COR-L47 (cell line): ENCODE measurements around the gene TMUB2.

Source experiments
- DNase-seq: peaks from one replicate; lab custom pipeline; 2025; lab: John Stamatoyannopoulos, UW

Gene TMUB2

DNA sequence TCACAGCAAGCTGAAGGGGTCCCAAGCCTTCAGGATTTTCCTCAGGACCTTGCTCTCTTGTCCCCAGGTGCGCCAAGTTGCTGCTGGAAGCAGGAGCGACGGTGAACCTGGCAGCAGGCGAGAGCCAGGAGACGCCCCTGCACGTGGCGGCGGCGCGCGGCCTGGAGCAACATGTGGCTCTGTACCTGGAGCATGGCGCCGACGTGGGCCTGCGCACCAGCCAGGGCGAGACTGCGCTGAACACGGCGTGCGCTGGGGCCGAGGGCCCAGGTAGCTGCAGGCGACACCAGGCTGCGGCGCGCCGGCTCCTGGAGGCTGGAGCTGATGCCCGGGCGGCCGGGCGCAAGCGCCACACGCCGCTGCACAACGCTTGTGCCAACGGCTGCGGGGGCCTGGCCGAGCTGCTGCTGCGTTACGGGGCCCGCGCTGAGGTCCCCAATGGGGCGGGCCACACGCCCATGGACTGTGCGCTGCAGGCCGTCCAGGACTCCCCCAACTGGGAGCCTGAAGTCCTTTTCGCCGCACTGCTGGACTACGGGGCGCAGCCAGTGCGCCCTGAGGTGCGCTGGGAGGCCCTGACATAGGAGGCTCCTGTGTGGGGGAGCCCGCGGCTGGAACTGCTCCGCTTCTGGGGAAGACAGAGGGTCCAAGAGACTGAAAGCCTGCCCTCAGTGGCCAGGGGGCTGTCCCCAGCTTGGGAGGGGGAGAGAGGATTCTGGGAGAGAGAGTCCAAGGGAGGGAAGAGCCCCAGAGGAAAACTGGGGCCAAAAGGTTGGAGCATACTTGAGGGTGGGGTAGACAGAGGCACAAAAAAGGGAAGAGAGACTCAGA is 9.9 kb upstream of the TMUB2 start:
- DNase-seq: no peak

DNA sequence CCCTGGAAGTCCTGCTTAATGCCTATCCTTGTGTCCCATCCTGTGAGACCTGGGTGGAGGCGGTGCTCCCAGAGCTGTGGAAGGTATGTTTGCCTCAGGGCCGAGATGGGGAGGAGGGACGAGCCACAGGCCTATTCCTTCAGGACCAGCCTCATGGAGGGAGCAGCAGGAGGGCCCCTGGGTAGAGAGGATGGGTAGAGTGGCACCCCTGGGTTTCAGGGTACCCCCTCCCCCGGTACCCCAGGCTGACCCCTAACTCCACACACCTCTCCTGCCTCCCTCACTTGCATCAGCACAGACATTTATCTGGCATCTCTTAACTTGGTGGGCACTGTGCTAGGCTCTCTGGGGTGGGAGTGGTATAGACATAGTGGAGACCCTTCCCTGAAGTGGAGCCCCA is 9.1 kb upstream of the TMUB2 start:
- DNase-seq: no peak

DNA sequence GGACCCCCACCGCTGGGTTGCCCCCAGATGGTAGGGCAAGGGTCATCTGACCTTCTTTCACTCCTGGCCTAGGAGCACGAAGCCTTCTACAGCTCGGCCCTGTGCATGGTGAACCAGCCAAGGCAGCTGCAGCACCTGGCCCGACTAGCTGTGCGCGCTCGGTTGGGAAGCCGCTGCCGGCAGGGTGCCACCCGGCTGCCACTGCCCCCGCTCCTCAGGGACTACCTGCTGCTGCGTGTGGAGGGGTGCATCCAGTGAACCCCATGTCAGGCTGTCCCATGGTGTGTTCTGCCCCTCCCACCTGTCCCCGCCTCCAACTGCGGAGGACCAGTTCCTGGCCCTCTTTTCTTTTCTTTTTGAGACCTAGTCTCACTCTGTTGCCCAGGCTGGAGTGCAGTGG is 8.6 kb upstream of the TMUB2 start:
- no peak for DNase-seq

DNA sequence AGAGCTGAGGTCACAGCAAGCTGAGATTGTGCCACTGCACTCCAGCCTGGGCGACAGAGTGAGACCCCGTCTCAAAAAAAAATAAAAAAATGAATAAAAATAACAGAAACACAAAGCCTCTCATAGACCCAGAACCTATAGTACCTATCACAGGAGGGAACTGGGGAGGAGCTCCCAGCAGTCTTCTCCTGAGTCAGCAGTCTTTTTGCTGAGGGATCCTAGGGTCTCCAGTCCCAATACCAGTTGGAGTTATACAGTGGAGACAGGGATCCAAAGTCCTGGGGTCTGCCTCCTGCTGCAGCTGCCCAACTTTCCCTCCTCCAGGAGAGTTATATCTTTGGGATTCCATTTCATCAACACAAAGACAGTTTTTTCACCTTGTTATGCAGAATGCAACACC is 3.7 kb upstream of the TMUB2 start:
- no peak for DNase-seq

DNA sequence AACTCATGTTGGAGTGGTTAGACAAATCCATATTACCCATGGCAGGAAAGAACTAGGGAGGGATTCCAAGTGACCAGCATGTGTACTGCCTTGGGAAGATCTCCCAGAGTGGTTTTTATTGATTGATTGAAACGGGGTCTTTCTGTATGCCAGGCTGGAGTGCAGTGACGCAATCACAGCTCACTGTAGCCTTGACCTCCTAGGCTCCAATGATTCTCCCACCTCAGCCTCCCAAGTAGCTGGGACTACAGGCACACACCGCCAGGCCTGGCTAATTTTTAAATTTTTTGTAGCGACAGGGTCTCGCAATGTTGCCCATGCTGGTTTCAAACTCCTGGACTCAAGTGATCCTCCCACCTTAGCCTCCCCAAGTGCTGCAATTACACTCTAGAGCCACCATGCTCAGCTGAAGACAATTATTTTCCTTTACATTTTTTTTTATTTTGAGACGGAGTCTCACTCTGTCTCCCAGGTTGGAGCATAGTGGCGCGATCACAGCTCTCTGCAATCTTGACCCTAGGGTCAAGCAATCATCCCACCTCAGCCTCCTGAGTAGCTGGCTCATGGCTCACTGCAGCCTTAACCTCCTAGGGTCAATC is 2.5 kb upstream of the TMUB2 start:
- DNase-seq: no peak

DNA sequence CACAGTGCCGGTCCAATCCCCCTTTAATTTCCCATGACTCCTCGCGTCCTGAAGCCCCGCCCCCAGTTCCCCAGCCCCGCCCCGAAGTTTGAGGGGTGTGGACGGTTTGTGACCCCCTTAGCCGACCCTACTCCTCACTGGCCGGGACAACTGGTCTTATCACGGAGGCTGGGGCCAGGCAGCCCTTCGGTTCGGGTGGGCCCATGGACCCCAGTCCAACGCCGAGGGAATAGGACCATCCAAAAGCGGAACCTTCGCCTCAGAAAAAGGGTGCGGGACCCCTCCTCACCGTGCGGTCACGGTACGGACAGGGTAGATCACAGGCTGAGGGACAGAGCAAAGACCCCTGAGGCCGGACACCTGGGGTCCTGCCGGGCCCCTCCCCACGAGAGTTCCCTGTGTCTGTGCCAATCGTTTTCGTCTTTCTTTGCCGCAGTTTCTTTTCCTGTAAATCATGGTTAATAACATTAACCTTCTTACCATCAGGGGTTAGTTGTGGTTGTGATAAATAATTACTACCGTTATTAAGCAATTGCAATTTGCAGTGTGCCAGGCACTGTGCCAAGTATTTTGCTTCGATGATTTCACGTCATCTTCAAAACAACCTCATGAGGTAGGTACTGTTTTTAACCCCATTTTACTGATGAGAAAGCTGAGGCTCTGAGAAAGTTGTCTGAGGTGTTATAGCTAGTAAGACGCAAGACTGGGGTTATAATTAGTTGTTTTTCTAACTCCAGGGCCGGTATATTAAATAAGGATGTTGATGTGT is 543 bp downstream of the TMUB2 start:
- no peak for DNase-seq

DNA sequence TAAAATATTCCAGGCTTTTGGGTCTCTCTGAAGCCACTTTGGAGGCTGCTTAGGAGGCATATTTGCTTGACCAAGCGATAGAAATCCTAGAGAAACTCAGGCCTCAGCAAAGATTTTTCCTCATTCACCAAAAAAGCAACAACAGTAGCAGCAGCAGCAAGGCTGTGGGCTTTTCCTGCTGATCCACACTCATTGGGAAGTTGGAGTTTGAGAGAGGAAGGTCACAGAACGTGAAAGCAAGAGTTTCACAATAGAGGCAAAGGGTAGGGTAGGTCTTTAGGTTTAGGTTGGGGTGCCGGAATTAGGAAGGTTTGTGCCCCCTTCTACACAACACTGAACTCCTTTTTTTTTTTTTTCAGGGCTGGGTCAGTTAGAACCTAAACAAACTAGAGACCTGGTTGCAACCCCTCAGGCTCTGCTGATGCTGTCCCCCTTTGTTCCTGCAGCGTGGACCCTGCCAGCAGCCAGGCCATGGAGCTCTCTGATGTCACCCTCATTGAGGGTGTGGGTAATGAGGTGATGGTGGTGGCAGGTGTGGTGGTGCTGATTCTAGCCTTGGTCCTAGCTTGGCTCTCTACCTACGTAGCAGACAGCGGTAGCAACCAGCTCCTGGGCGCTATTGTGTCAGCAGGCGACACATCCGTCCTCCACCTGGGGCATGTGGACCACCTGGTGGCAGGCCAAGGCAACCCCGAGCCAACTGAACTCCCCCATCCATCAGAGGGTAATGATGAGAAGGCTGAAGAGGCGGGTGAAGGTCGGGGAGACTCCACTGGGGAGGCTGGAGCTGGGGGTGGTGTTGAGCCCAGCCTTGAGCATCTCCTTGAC is 2.0 kb downstream of the TMUB2 start:
- DNase-seq: no peak

DNA sequence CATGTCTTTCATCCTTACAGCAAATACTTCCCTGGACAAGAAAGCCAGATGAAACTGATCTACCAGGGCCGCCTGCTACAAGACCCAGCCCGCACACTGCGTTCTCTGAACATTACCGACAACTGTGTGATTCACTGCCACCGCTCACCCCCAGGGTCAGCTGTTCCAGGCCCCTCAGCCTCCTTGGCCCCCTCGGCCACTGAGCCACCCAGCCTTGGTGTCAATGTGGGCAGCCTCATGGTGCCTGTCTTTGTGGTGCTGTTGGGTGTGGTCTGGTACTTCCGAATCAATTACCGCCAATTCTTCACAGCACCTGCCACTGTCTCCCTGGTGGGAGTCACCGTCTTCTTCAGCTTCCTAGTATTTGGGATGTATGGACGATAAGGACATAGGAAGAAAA is 3.7 kb downstream of the TMUB2 start:
- DNase-seq: no peak

DNA sequence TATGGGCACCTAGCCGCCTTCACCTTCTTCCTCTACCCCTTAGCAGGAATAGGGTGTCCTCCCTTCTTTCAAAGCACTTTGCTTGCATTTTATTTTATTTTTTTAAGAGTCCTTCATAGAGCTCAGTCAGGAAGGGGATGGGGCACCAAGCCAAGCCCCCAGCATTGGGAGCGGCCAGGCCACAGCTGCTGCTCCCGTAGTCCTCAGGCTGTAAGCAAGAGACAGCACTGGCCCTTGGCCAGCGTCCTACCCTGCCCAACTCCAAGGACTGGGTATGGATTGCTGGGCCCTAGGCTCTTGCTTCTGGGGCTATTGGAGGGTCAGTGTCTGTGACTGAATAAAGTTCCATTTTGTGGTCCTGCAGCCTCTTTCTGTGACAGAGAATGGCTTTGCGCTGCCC is 4.6 kb downstream of the TMUB2 start:
- DNase-seq: no peak

DNA sequence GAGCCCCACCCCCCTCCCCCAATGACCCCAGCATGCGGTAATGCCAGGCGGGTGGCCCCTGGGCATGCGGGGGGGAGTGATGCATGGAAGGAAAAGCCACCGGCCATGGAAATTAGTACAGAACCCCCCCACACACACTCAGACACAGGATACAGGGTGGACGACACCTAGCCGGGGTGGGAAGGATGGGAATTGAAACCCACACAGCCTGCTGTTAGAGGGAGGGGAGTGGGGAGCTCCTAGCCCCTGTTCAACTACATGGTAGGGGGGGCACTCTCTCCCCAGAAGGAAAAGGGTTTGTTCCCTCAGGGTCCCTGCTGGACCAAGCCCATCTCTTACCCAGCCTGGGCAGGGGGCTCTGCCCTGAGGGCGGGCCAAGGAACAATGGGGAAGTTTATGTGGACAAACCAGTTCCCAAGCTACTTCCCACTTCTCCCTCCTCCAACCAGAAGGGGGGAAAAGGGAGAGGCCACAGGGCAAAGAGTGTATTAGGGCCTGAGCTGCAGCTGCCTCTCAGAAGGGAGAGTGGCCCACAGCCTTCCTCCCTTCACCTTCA is 5.2 kb downstream of the TMUB2 start:
- no peak for DNase-seq

DNA sequence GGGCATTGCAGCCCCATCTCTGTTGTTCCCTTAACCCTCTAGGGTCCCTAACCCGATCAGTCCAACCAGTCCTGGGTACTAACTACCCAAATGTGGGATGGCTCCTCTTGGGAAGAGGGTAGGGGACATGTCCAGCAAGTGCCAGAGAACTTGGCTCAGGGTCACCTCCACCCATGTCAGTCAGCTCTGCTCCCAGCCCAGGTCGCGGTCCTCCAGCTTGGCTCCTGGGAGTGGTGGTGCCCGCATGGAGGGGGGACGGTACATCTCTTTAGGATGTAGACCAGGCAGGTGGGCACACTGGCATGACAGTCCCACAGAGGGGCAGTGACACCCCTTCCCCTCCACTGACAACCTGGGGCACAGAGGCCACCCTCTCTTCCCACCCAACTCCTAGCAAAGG is 6.0 kb downstream of the TMUB2 start:
- DNase-seq: no peak

DNA sequence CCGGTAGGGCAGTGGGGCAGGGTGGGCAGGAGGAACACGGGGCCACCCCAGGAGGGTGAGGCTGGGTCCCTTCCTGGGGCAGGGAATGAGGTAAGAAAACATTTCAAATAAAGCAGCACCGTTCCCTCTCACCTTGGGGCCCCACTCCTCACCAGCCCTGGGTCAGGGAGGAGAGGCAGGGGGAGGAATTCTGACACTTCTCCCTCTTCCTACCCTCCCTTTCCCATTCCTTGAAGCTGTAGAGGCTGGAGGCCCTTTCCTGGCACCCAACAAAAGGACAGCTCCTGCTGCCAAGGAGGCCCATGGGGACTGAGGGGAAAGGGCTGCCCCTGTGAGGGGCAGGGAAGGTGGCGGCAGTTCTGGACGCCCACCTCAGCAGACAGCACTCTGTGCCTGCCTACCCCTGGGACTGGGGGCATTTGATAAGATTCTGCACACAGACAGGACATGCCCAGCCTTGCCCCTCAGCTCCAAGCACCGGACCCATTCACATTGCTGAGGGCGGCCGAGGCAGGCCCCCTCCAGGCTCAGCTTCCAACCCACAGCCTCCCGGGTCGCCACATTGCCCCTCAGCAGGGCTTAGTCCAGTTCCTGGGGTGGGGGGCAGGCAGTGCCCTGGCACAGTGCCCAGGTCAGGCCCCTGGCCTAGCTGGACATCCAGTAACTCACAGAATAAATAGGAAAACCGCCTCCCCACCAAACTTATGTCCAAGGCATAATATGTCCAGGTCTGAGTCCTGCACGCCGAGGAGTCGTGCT is 6.7 kb downstream of the TMUB2 start:
- no peak for DNase-seq

DNA sequence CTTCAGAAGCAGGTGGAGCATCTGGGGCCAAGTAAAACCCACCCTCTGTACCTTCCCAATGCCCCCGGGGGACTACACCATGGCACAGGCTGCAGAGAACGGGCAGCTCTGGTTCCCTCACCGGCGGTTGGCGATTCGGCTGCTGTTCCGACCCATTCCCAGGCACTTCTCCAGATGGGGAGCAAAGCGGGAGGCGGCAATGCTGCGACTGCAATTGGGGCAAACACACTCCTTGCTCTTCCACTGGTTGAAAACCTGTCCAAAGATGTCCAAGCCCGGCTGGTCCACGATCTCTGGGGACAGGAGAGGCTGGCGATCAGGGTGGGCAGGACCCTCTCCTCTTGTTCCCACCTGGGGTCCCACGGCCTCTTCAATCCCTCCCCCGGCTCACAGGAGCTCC is 10.3 kb downstream of the TMUB2 start:
- DNase-seq: no peak

DNA sequence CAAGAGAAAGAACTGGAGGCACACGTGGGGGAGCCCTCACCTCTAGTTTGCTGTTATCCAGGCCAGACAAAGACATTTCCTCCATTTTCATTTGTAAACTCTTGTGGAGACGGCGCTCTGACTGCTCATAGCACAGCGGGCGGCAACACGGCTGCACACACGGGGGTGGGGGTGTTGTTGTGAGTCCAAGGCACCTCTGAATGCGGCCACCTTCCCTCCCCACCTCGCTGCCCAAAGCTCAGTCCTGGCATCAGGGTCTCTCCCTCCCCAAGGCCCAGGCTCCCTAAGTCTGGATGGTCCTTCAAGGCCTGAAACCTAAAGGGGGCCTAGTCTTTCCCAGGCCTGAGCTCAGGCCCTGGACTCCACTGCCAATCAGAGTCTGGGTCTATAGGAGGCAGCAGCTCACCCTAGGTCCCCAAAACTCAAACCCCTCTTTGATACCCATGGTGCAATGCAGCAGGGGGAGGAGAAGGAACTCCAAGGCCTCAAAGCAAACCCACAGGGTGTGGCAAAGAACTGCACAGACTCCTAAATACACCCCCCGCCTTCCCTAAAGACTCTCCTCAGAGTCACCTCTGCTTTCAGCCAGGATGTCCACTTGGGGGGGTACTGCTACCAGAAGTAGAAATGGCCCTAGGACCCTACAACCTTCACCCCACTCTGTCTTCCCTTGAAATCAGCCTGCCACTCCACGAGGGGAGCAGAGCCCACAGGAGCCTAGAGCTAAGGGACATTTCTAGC is 11.4 kb downstream of the TMUB2 start:
- DNase-seq: peak; percentile 22

DNA sequence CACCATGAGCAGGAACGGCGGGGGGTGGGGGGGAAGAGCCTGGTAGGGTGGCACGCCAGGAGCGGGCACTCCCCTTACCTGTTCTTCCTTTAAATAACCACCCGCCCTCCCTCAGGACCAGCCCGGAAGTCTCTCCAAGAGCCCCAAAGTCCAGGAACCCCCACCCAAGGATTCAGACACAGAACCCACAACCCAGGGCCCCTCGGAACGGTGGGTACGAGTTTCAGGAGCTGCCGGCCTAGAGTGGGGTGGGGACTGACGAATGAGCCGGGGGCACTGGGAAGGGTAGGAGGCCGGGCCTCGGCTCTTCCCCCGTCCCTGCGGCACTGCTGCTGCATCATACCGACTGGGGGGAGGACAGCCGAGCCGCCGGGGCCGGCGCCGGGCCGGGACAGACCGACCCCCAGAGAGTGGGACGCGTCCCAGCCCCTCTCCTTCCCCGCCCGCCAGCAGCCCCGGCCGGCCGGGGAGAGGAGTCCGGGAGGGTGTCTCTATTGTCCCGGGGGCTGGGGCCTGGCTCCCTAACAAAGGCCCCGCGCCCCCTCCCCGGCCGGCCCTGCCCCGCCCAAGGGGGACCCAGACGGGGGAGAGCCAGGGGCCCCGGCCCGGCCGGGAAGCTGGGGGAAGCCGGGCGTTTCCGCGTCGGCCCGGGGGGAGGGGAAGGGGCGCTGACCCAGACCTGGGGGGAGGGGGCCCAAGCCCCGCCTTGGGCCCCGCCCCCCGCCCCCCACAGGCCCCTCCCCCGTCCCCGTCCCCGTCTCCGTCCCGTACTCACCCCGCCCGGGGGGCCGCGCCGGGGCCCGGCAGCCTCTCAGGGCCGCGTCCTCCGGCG is 12.2 kb downstream of the TMUB2 start:
- DNase-seq: no peak

DNA sequence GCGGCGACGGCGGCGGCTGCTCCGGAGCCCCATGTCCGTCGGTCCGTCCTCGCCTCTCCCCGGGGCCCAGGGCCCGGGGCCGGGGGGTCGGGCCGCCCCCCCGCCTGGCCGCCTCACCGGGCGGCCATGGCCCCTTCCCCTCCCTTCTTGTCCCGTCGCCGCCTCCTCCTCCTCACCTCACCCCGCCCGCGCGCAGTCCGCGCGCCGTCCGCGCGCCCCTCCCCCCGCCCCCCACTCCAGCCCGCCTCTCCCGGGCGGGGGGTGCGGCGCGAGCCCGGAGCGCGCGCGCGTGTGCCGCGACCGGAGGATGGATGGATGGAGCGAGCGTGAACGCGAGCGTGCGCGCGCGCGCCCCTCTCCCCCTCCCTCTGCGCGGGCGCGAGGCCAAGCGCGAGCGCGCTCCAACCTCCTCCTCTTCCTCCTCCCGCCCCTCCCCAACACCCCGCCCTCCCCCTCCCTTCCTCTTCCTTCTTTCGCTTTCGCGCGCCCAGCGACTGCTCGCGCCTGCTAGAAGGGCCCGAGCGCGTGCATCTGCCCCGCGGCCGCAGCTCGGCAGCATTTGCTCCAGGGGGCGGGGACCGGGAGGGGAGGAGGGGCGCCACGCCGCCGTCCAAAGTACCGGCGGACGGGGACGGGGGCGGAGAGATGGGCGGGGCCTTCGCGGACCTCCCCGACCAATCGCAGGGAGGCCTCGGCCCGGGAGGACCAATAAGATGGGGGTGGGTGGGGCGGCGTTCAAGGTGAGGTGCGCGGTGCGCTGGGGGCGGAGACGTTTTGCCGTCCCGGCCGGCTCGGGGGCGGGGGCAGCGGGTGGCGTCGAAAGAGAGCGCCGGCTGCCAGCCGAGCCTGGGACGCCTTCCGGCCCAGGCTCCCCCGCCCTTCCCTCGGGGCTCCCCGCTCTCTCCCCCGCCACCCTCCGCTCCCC is 13.0 kb downstream of the TMUB2 start, which contains the start of gene ATXN7L3:
TSS of gene ATXN7L3 (minus strand) at position 332 of the 925 bp plus-strand sequence. CDS start 1,814 bp downstream, outside the sequence.
- DNase-seq: peak; percentile 98

DNA sequence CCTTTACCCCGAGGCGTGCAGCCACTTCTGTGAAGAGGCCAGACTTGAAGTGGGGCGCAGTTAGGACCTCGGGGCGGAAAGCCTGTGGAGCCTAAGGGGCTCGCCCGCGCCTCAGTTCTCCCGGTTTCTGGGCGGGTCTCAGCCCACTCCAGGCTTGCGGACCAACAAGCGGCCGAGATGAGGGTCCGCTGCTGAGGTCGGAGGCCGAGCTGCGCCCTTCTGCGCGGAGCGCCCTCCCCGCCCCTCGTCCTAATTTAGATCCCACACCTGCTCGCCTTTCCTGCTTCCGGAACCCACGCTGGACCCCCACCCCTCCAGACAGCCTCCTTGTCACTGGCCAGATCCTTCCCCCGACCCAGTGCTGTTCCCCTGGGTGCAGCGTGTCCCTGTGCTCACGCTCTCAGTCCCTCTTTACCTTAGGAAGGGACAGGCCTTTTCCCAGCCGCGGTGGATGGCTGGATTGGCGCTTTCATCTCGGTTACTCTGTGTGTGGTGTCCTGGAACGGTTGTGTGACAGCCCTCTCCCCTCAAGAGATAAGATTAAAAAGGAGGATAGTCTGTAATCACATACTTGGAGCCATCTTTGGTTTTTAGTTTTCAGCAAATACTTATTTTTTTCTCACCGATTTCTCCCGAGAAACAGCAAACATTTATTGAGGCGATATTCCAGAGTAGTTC is 13.8 kb downstream of the TMUB2 start:
- DNase-seq: no peak

DNA sequence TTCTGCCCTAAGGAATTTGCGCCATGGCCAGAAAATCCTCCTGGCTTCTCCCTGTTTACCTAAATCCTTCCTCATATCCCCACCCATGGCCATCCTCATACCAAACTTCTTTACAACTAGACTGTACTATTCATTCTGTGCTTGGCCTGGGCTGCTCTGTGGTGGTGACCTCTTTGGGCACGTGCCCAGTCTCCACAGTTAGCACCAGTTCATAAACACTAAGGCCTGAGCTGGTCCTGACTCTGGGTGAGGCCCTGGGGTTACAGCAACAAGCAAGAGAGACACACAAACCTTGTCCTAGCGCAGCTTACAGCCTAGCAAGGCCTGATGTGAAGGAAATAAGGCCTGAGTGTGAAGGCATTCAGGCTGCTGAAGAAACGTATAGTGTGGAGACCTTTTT is 16.0 kb downstream of the TMUB2 start:
- no peak for DNase-seq
